SK-N-MC (cell line): ENCODE data around the gene TYROBP.

Experiments used
- EZH2 ChIP-seq: fragments of 200-600 bp; sonication (generic); IDR thresholded peaks from one replicate; pipeline ENCODE4 v1.6.1; 2017; ENCODE audit warnings: antibody characterized with exemption
- FOXP2 ChIP-seq: optimal IDR thresholded peaks from 2 replicates; pipeline ENCODE3; 2011; ENCODE audit warnings: mild to moderate bottlenecking, moderate library complexity; ENCODE audit not compliant: insufficient read depth; ENCODE audit errors: extremely low read length, control extremely low read depth
- POLR2AphosphoS5 ChIP-seq: IDR thresholded peaks from 2 replicates; pipeline ENCODE4 v1.6.1; 2012; ENCODE audit warnings: mild to moderate bottlenecking, low read depth, low read length, borderline replicate concordance

GRCh38 chr19:35903550-35904179 is 4.4 kb downstream of the TYROBP start:
- TF ChIP-seq POLR2AphosphoS5 (peak; percentile 70; the same call in 1 of the 2 replicates), EZH2 (no peak), FOXP2 (peak; percentile 11)
